HG03039 (cell line): ENCODE results near the gene CTDNEP1.

Experiments used
- ATAC-seq: cut with Tn5 transposase; IDR thresholded peaks from one replicate; pipeline ENCODE4 v1.9.1; 2021; ENCODE audit warnings: mild to moderate bottlenecking, moderate library complexity; ENCODE audit not compliant: unreplicated experiment

Gene CTDNEP1

DNA sequence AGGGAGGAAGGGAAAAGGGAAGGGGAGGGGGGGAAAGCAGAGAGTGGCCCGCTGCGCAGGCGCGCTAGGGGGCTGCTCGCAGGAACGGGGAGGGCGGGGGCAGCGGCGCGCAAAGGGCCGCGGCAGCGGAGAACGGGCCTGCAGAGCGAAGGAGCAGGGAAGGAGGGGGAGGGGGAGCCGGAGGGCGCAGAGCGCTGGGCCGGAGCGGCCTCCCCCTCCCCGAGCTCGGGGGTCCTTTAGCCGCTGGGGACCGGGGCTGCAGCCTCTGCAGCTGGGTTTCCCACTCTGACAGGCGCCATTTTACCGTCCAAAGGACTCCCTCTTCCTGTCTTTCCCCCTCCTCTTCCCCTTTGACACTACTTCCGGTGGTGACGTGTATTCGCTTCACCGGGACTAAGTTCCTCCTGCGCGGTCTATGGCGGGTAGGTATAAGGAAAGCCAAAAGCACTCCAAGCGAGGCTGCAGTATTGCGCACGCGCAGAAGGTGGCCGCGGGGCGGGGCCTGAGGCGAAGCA, at the start of gene CTDNEP1:
CTDNEP1 (minus strand) TSS at position 74 of the 515 bp plus-strand sequence. CDS start 438 bp downstream, outside the sequence.
- peak; percentile 74 for ATAC-seq

- ATAC-seq: peak; percentile 58
Observed at GRCh38 chr17:7296189-7296861, 44.8 kb upstream of the CTDNEP1 start.

GRCh38 chr17:7295230-7296180, 44.0 kb upstream of the CTDNEP1 start:
- no peak for ATAC-seq

GRCh38 chr17:7294614-7295153, 43.1 kb upstream of the CTDNEP1 start, which contains the start of gene YBX2:
TSS of gene YBX2 (minus strand) at chr17:7294639. CDS start at chr17:7294500, 139 bp downstream.
- ATAC-seq: no peak

DNA sequence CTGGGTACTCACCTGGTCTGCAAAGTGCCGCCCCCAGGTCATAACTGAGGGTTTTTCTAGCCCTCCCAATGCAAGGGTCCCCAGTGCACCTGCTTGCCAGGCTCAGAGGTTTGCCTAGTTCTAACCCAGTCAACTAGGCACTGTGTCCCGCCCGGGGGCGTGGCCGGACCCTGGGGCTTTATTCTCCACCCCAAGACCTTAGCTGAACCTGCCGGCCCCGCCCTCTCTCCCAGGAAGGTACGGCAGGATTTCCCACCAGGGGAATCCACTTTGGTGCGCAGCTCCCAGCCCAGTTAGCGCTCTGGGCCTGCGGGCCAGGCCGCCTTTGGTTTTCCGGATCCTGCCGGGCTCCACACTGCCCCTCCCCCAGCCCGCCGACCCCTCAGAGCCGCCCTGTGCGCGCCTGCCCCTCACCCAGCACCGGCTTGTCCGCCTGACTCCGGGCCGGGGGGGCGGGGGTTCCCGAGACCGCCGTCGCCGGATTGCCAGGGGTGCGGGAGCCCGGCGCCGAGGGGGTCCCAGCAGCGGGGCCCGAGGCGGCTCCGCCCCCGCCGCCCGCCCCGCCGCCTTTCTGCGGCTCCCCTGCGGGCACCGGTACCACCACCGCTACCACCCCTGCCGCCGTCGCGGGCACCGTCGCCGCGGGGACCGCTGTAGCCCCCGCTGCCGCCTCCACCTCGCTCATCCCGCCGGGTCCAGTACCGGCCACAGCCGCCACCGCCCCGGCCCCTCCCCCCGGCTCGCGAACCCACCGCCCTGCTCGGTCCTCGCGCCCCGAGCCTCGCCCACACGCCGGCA, 42.5 kb upstream of the CTDNEP1 start:
- no peak for ATAC-seq

GRCh38 chr17:7293159-7293558, 41.6 kb upstream of the CTDNEP1 start:
- no peak for ATAC-seq

- ATAC-seq: no peak
Observed at GRCh38 chr17:7292729-7293128, 41.2 kb upstream of the CTDNEP1 start.

DNA sequence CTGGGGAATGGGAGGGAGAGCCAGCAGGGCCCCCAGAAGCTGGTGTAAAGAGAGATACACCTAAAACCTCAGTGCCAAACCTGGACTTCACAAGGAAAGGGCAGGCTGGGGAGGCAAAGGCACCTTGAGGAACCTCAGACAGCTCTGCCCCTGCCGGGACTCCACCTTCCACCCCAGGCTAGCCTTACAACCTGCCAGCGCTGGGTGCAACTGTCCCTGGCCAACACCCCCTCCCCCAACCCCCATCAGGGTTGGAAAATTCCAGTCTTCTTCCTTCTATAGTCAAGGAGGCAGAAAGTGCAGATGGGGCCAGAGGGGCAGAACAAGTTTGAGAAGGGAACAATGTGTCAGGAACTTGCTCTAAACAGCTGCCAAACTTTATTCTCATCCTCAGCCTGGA, 40.7 kb upstream of the CTDNEP1 start:
- no peak for ATAC-seq

- no peak for ATAC-seq
Observed at GRCh38 chr17:7290685-7291084, 39.2 kb upstream of the CTDNEP1 start.

DNA sequence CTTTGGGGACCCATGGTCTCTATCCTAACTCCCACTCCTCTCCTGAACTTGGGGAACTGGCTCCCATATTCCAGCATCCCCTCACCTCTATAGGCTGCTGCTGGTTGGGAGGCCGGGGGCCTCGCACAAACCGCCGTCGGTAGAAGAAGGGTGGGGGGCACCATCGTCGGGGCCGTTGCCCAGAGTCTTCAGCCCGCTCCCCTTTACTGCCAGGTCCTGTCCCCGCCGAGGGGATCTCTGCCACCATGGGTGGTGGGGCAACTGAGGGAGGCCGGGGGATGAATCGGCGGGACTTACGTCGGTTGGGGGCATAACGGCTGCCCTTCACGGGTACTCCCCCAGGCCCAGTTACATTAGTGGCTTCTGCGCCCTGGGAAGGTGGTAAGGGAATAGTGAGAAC, 38.6 kb upstream of the CTDNEP1 start:
- no peak for ATAC-seq

- ATAC-seq: no peak
Observed at GRCh38 chr17:7289256-7290032, 37.9 kb upstream of the CTDNEP1 start.

DNA sequence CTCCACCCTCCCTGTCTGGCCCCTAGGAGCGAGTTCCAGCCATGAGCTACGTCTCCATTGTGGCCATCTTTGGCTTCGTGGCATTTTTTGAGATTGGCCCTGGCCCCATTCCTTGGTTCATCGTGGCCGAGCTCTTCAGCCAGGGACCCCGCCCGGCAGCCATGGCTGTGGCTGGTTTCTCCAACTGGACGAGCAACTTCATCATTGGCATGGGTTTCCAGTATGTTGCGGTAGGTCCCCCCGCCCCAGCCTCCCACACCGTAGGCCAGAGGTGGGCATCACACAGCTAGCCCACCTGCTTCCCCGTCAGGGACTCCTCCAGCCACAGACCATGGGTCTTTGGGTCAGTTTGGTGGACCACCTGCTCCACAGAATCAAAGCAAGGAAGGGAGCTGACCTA, 34.1 kb upstream of the CTDNEP1 start:
- ATAC-seq: no peak

GRCh38 chr17:7284911-7285310, 33.4 kb upstream of the CTDNEP1 start:
- ATAC-seq: no peak

DNA sequence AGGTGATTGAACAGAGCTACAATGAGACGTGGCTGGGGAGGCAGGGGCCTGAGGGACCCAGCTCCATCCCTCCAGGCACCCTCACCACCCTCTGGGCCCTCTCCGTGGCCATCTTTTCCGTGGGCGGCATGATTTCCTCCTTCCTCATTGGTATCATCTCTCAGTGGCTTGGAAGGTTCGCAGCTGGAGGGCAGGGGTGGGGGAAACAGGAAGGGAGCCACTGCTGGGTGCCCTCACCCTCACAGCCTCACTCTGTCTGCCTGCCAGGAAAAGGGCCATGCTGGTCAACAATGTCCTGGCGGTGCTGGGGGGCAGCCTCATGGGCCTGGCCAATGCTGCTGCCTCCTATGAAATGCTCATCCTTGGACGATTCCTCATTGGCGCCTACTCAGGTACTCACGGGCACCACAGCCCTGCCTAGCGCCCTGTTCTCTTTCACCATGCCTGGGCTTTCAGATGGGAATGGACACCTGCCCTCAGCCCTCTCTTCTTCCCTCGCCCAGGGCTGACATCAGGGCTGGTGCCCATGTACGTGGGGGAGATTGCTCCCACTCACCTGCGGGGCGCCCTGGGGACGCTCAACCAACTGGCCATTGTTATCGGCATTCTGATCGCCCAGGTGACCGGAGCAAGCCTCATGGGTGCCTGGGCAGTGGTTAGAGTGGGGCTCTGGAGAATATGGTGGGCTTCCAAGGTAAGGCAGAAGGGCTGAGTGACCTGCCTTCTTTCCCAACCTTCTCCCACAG, 32.1 kb upstream of the CTDNEP1 start:
- ATAC-seq: no peak

DNA sequence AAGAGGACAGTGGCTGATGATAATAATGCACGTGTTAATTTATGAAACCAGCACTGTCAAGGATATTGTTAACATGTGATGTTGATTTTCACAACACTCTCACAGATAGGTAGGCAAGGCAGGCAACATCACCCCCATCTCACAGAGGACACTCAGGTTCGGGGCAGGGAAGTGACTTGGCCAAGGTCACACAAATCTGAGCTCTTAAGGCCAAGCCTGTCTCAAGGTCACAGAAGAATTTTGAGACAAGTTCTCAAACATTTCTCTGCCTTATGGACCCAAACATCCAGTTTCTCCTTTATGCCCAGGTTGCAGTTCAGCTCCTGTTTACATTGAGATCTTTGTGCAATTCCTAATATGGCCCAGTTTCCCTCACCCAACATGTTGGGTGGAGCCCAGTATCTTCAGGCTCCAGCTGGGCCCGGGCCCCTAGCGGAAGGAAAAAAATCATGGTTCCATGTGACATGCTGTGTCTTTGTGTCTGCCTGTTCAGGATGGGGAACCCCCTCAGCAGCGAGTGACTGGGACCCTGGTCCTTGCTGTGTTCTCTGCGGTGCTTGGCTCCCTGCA, 31.3 kb upstream of the CTDNEP1 start:
- ATAC-seq: no peak

GRCh38 chr17:7281953-7282751, 30.6 kb upstream of the CTDNEP1 start:
- ATAC-seq: no peak

GRCh38 chr17:7281074-7281952, 29.8 kb upstream of the CTDNEP1 start, which contains the start of gene SLC2A4:
TSS of gene SLC2A4 (plus strand) at chr17:7281718. CDS start at chr17:7281935, 217 bp downstream.
- peak; percentile 59 for ATAC-seq
